ENCODE measurements around the gene GRAP2.

GRAP2 gene

GRCh38 chr22:39994566-39995392, 93.9 kb downstream of the GRAP2 start, which contains the start of gene FAM83F:
TSS of gene FAM83F (plus strand) at chr22:39994954. CDS start at chr22:39995043, 89 bp downstream.
- DNase-seq (ENCODE audit: low read depth), result no peak

GRCh38 chr22:39995393-39996252, 94.7 kb downstream of the GRAP2 start:
- DNase-seq (ENCODE audit: low read depth), result no peak

- DNase-seq (ENCODE audit: low read depth), result no peak
These were observed 95.8 kb downstream of the GRAP2 start for GRCh38 chr22:39996732-39997131.

- DNase-seq (ENCODE audit: low read depth), result no peak
These were observed 96.5 kb downstream of the GRAP2 start for GRCh38 chr22:39997421-39997820.

GRCh38 chr22:39997939-39998726, 97.2 kb downstream of the GRAP2 start:
- DNase-seq (ENCODE audit: low read depth), result no peak

- DNase-seq (ENCODE audit: low read depth), result no peak
These were observed 98.4 kb downstream of the GRAP2 start for GRCh38 chr22:39999144-39999757.

GRCh38 chr22:40000171-40000570, 99.3 kb downstream of the GRAP2 start:
- DNase-seq (ENCODE audit: low read depth), result no peak

GRCh38 chr22:40001106-40001505, 100.2 kb downstream of the GRAP2 start:
- DNase-seq (ENCODE audit: low read depth), result no peak

- no peak for DNase-seq (ENCODE audit: low read depth)
These were observed 101.1 kb downstream of the GRAP2 start for GRCh38 chr22:40001800-40002577.

- DNase-seq (ENCODE audit: low read depth), result no peak
These were observed 102.2 kb downstream of the GRAP2 start for GRCh38 chr22:40002935-40003715.

GRCh38 chr22:40004836-40005235, 104.0 kb downstream of the GRAP2 start:
- DNase-seq (ENCODE audit: low read depth), result no peak

GRCh38 chr22:40006641-40007040, 105.8 kb downstream of the GRAP2 start:
- no peak for DNase-seq (ENCODE audit: low read depth)

GRCh38 chr22:40007853-40008710, 107.2 kb downstream of the GRAP2 start:
- no peak for DNase-seq (ENCODE audit: low read depth)

- no peak for DNase-seq (ENCODE audit: low read depth)
These were observed 107.9 kb downstream of the GRAP2 start for GRCh38 chr22:40008726-40009291.

GRCh38 chr22:40009292-40009774, 108.4 kb downstream of the GRAP2 start:
- no peak for DNase-seq (ENCODE audit: low read depth)

GRCh38 chr22:40009951-40010671, 109.2 kb downstream of the GRAP2 start:
- no peak for DNase-seq (ENCODE audit: low read depth)

- DNase-seq (ENCODE audit: low read depth), result no peak
These were observed 109.9 kb downstream of the GRAP2 start for GRCh38 chr22:40010746-40011145.

GRCh38 chr22:40014667-40015248, 113.9 kb downstream of the GRAP2 start:
- no peak for DNase-seq (ENCODE audit: low read depth)
